ENCODE measurements around the gene RFNG. TPM values are rescaled to one million over a fixed set of nuclear protein-coding genes. Genes with fewer than 3 reads are reported as not detected.
"Not testable (repeated sequence)": the region's sequence is repeated elsewhere in the genome, so short reads cannot be mapped to it uniquely, and the experiment has no call there.

The RFNG gene
- total RNA-seq, 8 experiments from 2014 or later = 19.3 to 38.6 (median 28.5) TPM

- no peak for ATAC-seq (replicated peaks in 6 of 8)
- H3K4me1 ChIP-seq (replicated peaks in 1 of 2) = peaks cover 7 to 12% of the 10 kb centered on the region in 2 donors
- H3K4me3 ChIP-seq = no peak overlapping the region
- WGBS, 10 experiments = 20 to 40% methylated on average over 1 of the region's 8 CpGs; no CpG with 5 or more reads in 8 of the 10 experiments
- in situ Hi-C loops (cut with MboI; ENCODE audit: low pct_unique_long_range_greater_than_20kb in 2 of 9, low sequenced_read_pairs in 9 of 9, unreplicated experiment in 9 of 9) = loop anchor here in 4 of 9 experiments (25.0 kb wide), 2 partner anchors 88 to 113 kb away; no protein-coding TSS in a partner anchor
- no peak overlapping the region for H3K27ac ChIP-seq
These were observed 2.5 kb downstream of the RFNG start for GRCh38 chr17:82049106-82049505.

- WGBS, 10 experiments = 100% methylated on average over 4 of the region's 20 CpGs; no CpG with 5 or more reads in 9 of the 10 experiments
- in situ Hi-C loops (cut with MboI; ENCODE audit: low pct_unique_long_range_greater_than_20kb in 2 of 9, low sequenced_read_pairs in 9 of 9, unreplicated experiment in 9 of 9) = loop anchor here in 4 of 9 experiments (25.0 kb wide), 2 partner anchors 89 to 114 kb away; no protein-coding TSS in a partner anchor
- ATAC-seq (replicated peaks in 6 of 8) = no peak
- H3K4me3 ChIP-seq = no peak overlapping the region
- H3K4me1 ChIP-seq (replicated peaks in 1 of 2) = peaks cover 7 to 12% of the 10 kb centered on the region in 2 donors
- H3K27ac ChIP-seq = no peak overlapping the region
These were observed 3.0 kb downstream of the RFNG start for GRCh38 chr17:82048571-82048971.

- in situ Hi-C loops (cut with MboI; ENCODE audit: low pct_unique_long_range_greater_than_20kb in 2 of 9, low sequenced_read_pairs in 9 of 9, unreplicated experiment in 9 of 9) = loop anchor here in 4 of 9 experiments (25.0 kb wide), 2 partner anchors 89 to 114 kb away; no protein-coding TSS in a partner anchor
- 53 to 100% (median 81%) methylated on average over 1 to 6 of the region's 25 CpGs; no CpG with 5 or more reads in 3 of the 10 experiments for WGBS, 10 experiments
- no peak for ATAC-seq (replicated peaks in 6 of 8)
- Histone ChIP-seq H3K4me1 (replicated peaks in 1 of 2) (peaks cover 6 to 10% of the 10 kb centered on the region in 2 donors), H3K27ac (no peak overlapping the region), H3K4me3 (no peak overlapping the region)
These were observed 3.6 kb downstream of the RFNG start for GRCh38 chr17:82047914-82048570.

GRCh38 chr17:82047379-82047778 lies 4.2 kb downstream of the RFNG start:
- peaks cover 0 to 6% of the 10 kb centered on the region in 2 donors for H3K4me1 ChIP-seq (replicated peaks in 1 of 2)
- in situ Hi-C loops (cut with MboI; ENCODE audit: low pct_unique_long_range_greater_than_20kb in 2 of 9, low sequenced_read_pairs in 9 of 9, unreplicated experiment in 9 of 9) = loop anchor here in 4 of 9 experiments (25.0 kb wide), 2 partner anchors 90 to 115 kb away; no protein-coding TSS in a partner anchor
- no peak for ATAC-seq (replicated peaks in 6 of 8)
- no peak overlapping the region for H3K4me3 ChIP-seq
- WGBS, 10 experiments = 87 to 100% (median 94%) methylated on average over 5 to 12 of the region's 24 CpGs; no CpG with 5 or more reads in 6 of the 10 experiments
- no peak overlapping the region for H3K27ac ChIP-seq

- H3K4me1 ChIP-seq (replicated peaks in 1 of 2) = peaks cover 0 to 6% of the 10 kb centered on the region in 2 donors
- no peak for ATAC-seq (replicated peaks in 6 of 8)
- H3K27ac ChIP-seq = no peak overlapping the region
- WGBS, 10 experiments = 70 to 96% (median 89%) methylated on average over 5 to 15 of the region's 21 CpGs; no CpG with 5 or more reads in 4 of the 10 experiments
- in situ Hi-C loops (cut with MboI; ENCODE audit: low pct_unique_long_range_greater_than_20kb in 2 of 9, low sequenced_read_pairs in 9 of 9, unreplicated experiment in 9 of 9) = loop anchor here in 4 of 9 experiments (25.0 kb wide), 2 partner anchors 90 to 115 kb away; no protein-coding TSS in a partner anchor
- H3K4me3 ChIP-seq = no peak overlapping the region
These were observed 4.7 kb downstream of the RFNG start for GRCh38 chr17:82046903-82047302.

- 33 to 96% (median 89%) methylated on average over 2 to 6 of the region's 14 CpGs; no CpG with 5 or more reads in 3 of the 10 experiments for WGBS, 10 experiments
- in situ Hi-C loops (cut with MboI; ENCODE audit: low pct_unique_long_range_greater_than_20kb in 2 of 9, low sequenced_read_pairs in 9 of 9, unreplicated experiment in 9 of 9) = loop anchor here in 4 of 9 experiments (25.0 kb wide), 2 partner anchors 91 to 116 kb away; no protein-coding TSS in a partner anchor
These were observed 5.6 kb downstream of the RFNG start for GRCh38 chr17:82045936-82046484.

GRCh38 chr17:82043507-82043906 lies 8.1 kb downstream of the RFNG start:
- in situ Hi-C loops (cut with MboI; ENCODE audit: low pct_unique_long_range_greater_than_20kb in 2 of 9, low sequenced_read_pairs in 9 of 9, unreplicated experiment in 9 of 9) = loop anchor here in 4 of 9 experiments (25.0 kb wide), 2 partner anchors 94 to 119 kb away; no protein-coding TSS in a partner anchor
- ATAC-seq (replicated peaks in 6 of 8) = peak in 1 of 8 experiments; percentile 13
- no peak overlapping the region for H3K4me3 ChIP-seq
- WGBS, 10 experiments = 66 to 89% (median 70%) methylated on average over 5 to 12 of the region's 16 CpGs; no CpG with 5 or more reads in 6 of the 10 experiments
- no peak overlapping the region for H3K27ac ChIP-seq
- H3K4me1 ChIP-seq (replicated peaks in 1 of 2) = no peaks in the 10 kb centered on the region

More at GRCh38 chr17:82045936-82046484, 5.6 kb downstream of the RFNG start:
- no peak overlapping the region for H3K27ac ChIP-seq
- ATAC-seq (replicated peaks in 6 of 8) = peak in 2 of 8 experiments; percentile 16 to 53
- no peak overlapping the region for H3K4me3 ChIP-seq
- H3K4me1 ChIP-seq (replicated peaks in 1 of 2) = peaks cover 0 to 6% of the 10 kb centered on the region in 2 donors

- peak in 4 of 8 experiments; percentile 6 to 21 (median 14) for ATAC-seq (replicated peaks in 6 of 8)
- no peaks in the 10 kb centered on the region for H3K4me1 ChIP-seq (replicated peaks in 1 of 2)
- in situ Hi-C loops (cut with MboI; ENCODE audit: low pct_unique_long_range_greater_than_20kb in 2 of 9, low sequenced_read_pairs in 9 of 9, unreplicated experiment in 9 of 9) = loop anchor here in 4 of 9 experiments (25.0 kb wide), 2 partner anchors 95 to 120 kb away; no protein-coding TSS in a partner anchor
- no peak overlapping the region for H3K27ac ChIP-seq
- WGBS, 10 experiments = 23 to 100% (median 24%) methylated on average over 1 to 4 of the region's 9 CpGs; no CpG with 5 or more reads in 7 of the 10 experiments
- H3K4me3 ChIP-seq = no peak overlapping the region
These were observed 9.0 kb downstream of the RFNG start for GRCh38 chr17:82042649-82043048.

- ATAC-seq (replicated peaks in 6 of 8) = no peak
- Histone ChIP-seq H3K4me1 (replicated peaks in 1 of 2) (peaks cover 4% of the 10 kb centered on the region in 2 donors), H3K27ac (no peak overlapping the region), H3K4me3 (no peak overlapping the region)
- in situ Hi-C loops (cut with MboI; ENCODE audit: low pct_unique_long_range_greater_than_20kb in 2 of 9, low sequenced_read_pairs in 9 of 9, unreplicated experiment in 9 of 9) = loop anchor here in 4 of 9 experiments (25.0 kb wide), 2 partner anchors 96 to 121 kb away; no protein-coding TSS in a partner anchor
- 4 to 91% (median 68%) methylated on average over 3 to 16 of the region's 17 CpGs for WGBS, 10 experiments
These were observed 10.3 kb downstream of the RFNG start for GRCh38 chr17:82041144-82041814.

- H3K4me3 ChIP-seq = no peak overlapping the region
- H3K27ac ChIP-seq = no peak overlapping the region
- ATAC-seq (replicated peaks in 6 of 8) = no peak
- in situ Hi-C loops (cut with MboI; ENCODE audit: low pct_unique_long_range_greater_than_20kb in 2 of 9, low sequenced_read_pairs in 9 of 9, unreplicated experiment in 9 of 9) = loop anchor here in 5 of 9 experiments (10.0 to 25.0 kb wide), 3 partner anchors 98 to 123 kb away; no protein-coding TSS in a partner anchor
- H3K4me1 ChIP-seq (replicated peaks in 1 of 2) = peaks cover 6% of the 10 kb centered on the region in 2 donors
- 80 to 100% (median 93%) methylated on average over 1 to 4 of the region's 8 CpGs; no CpG with 5 or more reads in 6 of the 10 experiments for WGBS, 10 experiments
These were observed 11.8 kb downstream of the RFNG start for GRCh38 chr17:82039695-82040299.

- peaks cover 6 to 12% of the 10 kb centered on the region in 2 donors for H3K4me1 ChIP-seq (replicated peaks in 1 of 2)
- not testable (repeated sequence) for H3K4me3 ChIP-seq; ATAC-seq (replicated peaks in 6 of 8); H3K27ac ChIP-seq
- WGBS, 10 experiments = 83 to 100% (median 95%) methylated on average over 2 to 10 of the region's 16 CpGs; no CpG with 5 or more reads in 3 of the 10 experiments
- in situ Hi-C loops (cut with MboI; ENCODE audit: low pct_unique_long_range_greater_than_20kb in 2 of 9, low sequenced_read_pairs in 9 of 9, unreplicated experiment in 9 of 9) = loop anchor here in 5 of 9 experiments (10.0 to 25.0 kb wide), 3 partner anchors 98 to 123 kb away; no protein-coding TSS in a partner anchor
These were observed 12.7 kb downstream of the RFNG start for GRCh38 chr17:82038796-82039409.

All from motor neuron (in vitro differentiated cells).